Stimulated activated CD4-positive, alpha-beta T cell treated with anti-CD3 and anti-CD28 coated beads, Interleukin-12 subunit alpha, Interleukin-12 subunit beta, amount 100 ng/mL, for 4 hours (primary cell): ENCODE data around the gene CYRIA.

Source experiments
- DNase-seq: peaks from one replicate; pipeline ENCODE4 v3.0.0-alpha.2; 2020

The CYRIA gene

GRCh38 chr2:16665748-16666448 lies at the start of gene CYRIA:
TSS of gene CYRIA (minus strand) at chr2:16665834. CDS start at chr2:16588119, 77,715 bp downstream.
- peak; percentile 46 for DNase-seq

DNA sequence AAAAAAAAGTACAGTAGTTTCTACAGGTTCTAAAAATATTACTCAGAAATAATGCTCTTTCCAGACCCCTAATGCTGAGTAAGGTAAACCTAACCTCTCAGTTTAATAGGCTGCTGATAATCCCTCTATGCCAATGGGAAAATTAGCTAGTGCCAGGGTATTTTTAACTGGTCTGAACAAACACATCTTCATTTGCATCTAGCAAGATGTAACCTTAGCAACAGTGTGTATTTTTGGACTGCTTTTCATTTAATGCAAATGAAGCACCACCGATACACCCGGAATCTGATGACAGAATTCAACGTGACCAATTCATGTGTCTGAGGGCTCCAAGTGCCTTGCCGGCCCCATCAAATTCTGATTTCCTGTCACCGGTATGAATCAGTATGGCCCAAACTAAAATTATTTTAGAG lies 47.4 kb upstream of the CYRIA start:
- DNase-seq = no peak

DNA sequence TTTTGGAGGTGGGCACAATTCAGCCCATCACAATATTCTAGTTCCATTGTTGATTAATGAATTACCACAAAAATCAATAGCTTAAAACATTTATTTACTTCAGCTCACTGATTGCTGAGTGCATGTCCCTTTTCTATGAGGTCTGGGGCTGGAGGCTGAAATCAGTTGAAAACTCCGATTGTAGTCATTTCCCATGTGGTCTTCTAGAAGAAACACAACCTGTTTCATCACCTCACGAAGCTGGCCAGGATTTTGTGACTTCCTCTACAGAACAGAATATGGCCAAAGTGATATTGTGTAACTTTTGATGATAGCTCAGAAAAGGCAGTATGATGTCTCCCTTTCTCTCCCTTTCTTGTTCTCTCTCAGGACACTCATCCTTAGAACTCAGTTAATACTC lies 44.1 kb upstream of the CYRIA start:
- DNase-seq = no peak

- DNase-seq = no peak
Measured at GRCh38 chr2:16708173-16708572, 42.5 kb upstream of the CYRIA start.

DNA sequence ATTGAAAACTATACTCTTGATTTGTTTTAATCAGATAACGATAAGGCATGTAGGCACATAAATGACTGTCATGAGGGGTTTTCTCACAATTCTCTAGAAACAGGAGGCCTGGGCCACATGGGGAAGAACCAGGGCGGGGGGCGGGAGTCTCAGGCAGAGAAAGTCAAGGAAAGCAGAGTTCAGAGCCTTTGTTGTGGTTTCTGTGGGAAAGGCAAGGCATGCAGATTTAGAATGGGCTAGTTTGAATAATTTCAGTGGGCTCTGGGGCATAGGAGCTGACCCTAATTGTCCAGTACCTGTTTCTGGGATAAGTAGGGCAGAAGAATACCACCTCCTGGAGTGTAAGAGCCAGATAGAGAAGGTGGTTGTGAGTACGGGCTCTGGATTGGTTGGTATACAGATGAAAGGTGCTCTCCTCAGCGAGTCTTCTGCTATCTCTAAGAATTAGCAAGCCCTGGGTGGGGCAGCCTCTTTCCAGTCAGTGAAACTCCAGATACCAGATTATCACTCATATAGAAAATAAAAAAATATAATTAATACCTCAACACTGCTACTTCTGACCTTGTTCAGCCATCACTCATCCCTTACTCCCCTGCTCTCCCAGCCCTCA lies 41.5 kb upstream of the CYRIA start:
- DNase-seq = no peak

GRCh38 chr2:16700551-16701259 lies 35.1 kb upstream of the CYRIA start:
- no peak for DNase-seq

DNA sequence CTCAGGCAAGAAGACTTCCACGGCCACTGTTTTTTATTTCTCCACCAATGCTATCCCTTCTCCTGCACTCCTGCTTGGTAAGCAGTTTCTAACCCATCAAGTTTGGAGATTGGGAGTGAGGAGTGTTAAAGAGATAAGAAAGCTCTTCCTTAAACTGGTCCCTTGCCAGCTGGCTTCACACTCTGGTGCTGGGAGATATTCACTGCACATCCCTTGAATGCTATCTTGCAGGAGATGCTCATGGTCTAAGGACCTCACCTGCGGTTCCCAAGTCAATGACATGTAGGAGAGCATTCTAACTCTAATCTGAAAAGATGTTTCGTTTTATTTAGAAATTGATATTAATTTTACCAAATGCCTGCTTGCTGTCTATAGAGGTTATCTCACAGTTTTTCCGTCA lies 28.2 kb upstream of the CYRIA start:
- no peak for DNase-seq

DNA sequence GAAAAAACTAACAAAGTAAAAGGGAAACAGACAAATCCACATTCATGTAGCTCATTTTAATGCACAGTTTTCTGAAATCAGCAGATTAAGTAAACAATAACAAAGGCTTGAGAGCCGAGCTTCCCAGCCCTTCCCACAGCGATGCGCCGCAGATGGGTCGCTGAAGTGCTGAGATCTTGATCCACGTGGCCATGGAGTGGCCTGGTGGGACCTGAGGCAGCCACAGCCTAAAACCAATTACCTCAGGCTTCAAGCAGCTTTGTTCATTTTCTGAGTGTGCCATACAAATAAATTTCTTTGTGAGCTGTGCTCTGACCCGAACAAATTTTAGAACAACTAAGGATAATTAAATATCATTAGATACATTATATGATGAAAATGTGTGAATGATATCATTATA lies 25.6 kb upstream of the CYRIA start:
- no peak for DNase-seq

DNA sequence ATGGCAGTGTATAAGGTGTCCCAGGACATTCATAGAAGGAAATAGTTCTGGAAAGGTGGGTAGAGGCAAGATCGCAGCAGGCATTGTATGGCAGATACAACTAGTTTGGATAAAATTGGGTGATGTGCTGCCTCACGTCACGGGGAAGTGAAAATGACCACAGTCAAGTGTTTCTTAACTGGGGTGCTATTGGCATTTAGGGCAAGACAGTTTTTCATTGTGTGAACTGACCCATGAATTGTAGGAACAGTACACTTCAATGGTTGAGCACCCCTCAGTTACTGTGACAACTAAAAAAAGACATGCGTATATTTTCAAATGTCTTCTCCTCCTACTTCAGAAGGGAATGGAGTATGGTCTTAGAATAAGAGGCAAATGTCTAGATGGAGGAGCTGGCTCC lies 22.3 kb upstream of the CYRIA start:
- no peak for DNase-seq

DNA sequence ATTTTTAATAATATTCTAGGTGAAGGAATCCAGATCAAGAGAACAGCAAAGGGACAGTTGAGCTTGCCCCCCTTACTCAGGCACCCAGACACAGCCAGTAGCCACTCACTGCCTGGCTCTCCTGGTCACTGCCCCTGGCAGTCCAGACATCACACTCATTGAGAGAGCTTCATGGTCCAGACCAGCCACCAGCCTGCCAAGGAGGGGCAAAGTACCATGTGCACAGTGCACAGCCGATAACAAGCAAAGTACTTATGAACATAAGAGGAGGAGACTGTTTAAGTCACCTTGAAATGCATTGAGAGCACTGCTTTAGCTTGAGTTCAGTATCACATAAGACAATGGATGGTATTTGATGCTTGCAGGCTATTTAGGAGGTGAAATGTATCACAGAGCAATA lies 21.6 kb upstream of the CYRIA start:
- DNase-seq = no peak

GRCh38 chr2:16686641-16687040 lies 21.0 kb upstream of the CYRIA start:
- DNase-seq = no peak

- DNase-seq = no peak
Measured at GRCh38 chr2:16685340-16685715, 19.7 kb upstream of the CYRIA start.

DNA sequence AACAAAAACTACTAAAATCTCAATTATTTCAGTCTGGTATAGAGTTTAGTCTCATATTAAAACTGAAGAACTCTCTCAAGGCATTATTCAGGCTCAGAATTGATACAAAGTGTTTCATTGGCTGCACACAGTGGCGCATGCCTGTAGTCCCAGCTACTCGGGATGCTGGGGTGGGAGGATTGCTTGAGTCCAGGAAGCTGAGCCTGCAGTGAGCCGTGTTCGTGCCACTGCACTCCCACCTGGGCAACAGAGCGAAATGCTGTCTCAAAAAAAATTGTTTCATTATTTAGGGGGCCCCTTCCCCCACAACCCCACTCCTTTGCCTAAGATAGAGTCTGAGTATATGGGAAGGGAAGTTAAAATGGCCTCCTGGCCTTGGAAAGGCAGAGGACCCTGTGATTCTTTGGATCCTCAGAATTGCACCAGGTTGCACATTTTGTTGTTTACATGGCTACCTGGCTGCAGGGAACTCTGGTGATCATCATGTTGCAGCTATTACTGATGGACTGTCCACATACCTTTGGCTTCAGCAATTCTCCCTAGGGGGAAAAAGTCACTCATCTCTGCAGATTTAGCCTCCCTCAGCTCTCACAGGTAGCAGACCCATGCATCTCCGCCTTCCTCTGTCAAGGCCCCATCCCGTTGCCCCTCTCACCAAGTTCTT lies 19.2 kb upstream of the CYRIA start:
- no peak for DNase-seq

GRCh38 chr2:16683576-16683975 lies 17.9 kb upstream of the CYRIA start:
- no peak for DNase-seq

DNA sequence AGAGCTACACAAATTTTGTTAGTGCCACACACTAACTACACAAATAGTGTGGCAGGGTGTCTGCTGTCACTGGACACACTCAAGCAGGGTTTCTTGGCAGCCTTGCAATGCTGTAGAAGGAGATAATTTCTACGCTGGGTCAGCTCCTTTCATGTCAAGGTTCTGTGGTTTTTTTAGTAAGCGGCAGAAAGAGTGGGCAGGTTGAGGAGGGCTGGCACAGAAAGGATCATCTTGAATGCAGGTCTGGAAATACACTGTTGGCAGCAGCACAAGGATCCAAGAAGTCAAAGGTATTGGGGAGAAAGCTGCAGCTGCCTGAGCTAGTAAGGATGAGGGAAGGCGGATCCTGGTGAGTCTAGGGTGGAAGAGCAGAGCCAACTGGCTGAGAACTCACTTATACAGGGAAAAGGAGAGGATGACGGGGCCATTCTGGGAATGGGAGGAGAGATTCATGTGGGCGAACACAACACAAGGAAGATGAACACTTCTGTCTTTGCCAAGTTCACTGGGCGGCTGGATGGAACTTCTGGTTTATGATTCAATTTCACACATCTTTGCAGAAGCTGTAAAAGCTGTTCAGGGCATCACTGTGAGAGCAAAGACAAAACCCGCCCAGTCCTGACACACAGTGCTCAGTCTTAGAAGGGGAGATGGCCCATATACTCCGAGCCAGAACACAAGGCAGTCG lies 16.9 kb upstream of the CYRIA start:
- no peak for DNase-seq

DNA sequence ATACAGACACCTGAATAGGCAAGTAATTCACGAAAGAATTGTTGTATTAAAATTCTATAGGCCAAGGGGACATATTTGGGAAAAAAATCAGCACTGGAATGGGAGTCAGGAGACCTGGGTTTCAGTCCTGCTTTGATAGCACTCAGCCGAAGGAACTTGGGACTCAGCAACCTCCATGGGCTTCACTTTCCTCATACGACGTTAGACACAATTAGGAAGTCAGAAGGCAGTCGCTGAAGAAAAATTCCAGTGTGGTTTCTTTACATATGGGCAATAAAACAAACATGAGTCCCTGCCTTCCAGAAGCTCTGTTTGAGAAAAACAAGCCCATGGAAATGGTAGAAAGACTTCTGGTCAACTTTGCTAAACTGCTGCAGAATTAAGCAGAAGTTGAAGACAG lies 15.1 kb upstream of the CYRIA start:
- DNase-seq = no peak

DNA sequence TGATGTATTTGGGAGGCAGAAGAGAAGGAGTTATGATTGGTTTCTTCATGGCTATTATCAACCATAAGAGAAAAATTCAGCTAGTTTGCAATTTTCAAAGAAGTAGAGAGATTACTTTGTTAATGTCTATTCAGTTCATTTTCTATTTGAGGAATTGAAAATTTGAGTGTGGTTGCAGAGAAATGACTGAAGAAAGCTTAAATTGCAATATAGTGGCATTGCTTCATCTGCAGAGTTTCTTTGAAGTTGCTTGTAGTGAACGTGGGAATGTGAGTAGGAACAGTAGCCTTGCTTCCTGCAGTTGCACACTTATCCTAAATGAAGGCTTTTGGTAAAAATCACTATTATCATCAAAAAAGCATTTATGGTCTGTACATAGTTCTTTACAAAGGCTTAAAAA lies 14.7 kb upstream of the CYRIA start:
- DNase-seq = no peak

- no peak for DNase-seq
Measured at GRCh38 chr2:16678964-16679363, 13.3 kb upstream of the CYRIA start.

- DNase-seq = no peak
Measured at GRCh38 chr2:16677875-16678274, 12.2 kb upstream of the CYRIA start.

- DNase-seq = no peak
Measured at GRCh38 chr2:16675781-16676180, 10.1 kb upstream of the CYRIA start.

- no peak for DNase-seq
Measured at GRCh38 chr2:16674154-16674553, 8.5 kb upstream of the CYRIA start.

GRCh38 chr2:16671760-16672159 lies 6.1 kb upstream of the CYRIA start:
- DNase-seq = no peak

- no peak for DNase-seq
Measured at GRCh38 chr2:16669388-16669787, 3.8 kb upstream of the CYRIA start.
